Right renal pelvis (tissue), 4 donors: ENCODE results near the gene OOSP4B. TPM values are rescaled to one million over a fixed set of nuclear protein-coding genes. Genes with fewer than 3 reads are reported as not detected.
"Not testable (repeated sequence)": the region's sequence is repeated elsewhere in the genome, so short reads cannot be mapped to it uniquely, and the experiment has no call there.

Experiments
- DNase-seq, 4 donors: peaks; one replicate each; pipeline ENCODE4 v3.0.0-alpha.2; 2013; ENCODE audit warnings: low read depth in 4 of 4, low spot score in 3 of 4, missing footprints in 1 of 4
- polyA plus RNA-seq, 4 donors: library from polyadenylated mRNA; unstranded; fragments of 120-200 nt; gene quantifications; one replicate each; pipeline ENCODE4 v1.2.1, GENCODE V29; 2013; ENCODE audit not compliant: insufficient read length in 4 of 4

The OOSP4B gene
- polyA plus RNA-seq: not detected

GRCh38 chr11:60016881-60017280 is at the start of gene OOSP4B:
Gene OOSP4B (plus strand): TSS chr11:60017181.
- DNase-seq: no peak

- DNase-seq: no peak
These were observed 49.1 kb upstream of the OOSP4B start for GRCh38 chr11:59967677-59968394.

GRCh38 chr11:59968395-59968783 is 48.6 kb upstream of the OOSP4B start:
- no peak for DNase-seq

- DNase-seq: no peak
These were observed 43.9 kb upstream of the OOSP4B start for GRCh38 chr11:59973097-59973496.

GRCh38 chr11:59981106-59981770 is 35.7 kb upstream of the OOSP4B start:
- no peak for DNase-seq

GRCh38 chr11:59982037-59982436 is 34.9 kb upstream of the OOSP4B start:
- not testable (repeated sequence) for DNase-seq

- no peak for DNase-seq
These were observed 33.8 kb upstream of the OOSP4B start for GRCh38 chr11:59983212-59983611.

GRCh38 chr11:59984368-59984767 is 32.6 kb upstream of the OOSP4B start:
- no peak for DNase-seq

- no peak for DNase-seq
These were observed 26.6 kb upstream of the OOSP4B start for GRCh38 chr11:59990421-59990820.

GRCh38 chr11:59992425-59992824 is 24.6 kb upstream of the OOSP4B start:
- no peak for DNase-seq

- no peak for DNase-seq
These were observed 19.2 kb upstream of the OOSP4B start for GRCh38 chr11:59997800-59998199.

GRCh38 chr11:59999691-60000090 is 17.3 kb upstream of the OOSP4B start:
- DNase-seq: no peak

- DNase-seq: no peak
These were observed 13.3 kb upstream of the OOSP4B start for GRCh38 chr11:60003729-60004128.

GRCh38 chr11:60005360-60005759 is 11.6 kb upstream of the OOSP4B start:
- no peak for DNase-seq

GRCh38 chr11:60018058-60018457 is 1.1 kb downstream of the OOSP4B start:
- DNase-seq: no peak

- not testable (repeated sequence) for DNase-seq
These were observed 3.4 kb downstream of the OOSP4B start for GRCh38 chr11:60020376-60020775.

- no peak for DNase-seq
These were observed 12.1 kb downstream of the OOSP4B start for GRCh38 chr11:60029015-60029632.

GRCh38 chr11:60040109-60040508 is 23.1 kb downstream of the OOSP4B start, which contains the start of gene OOSP2:
Gene OOSP2 (plus strand): TSS chr11:60040409. CDS start chr11:60040460, 51 bp downstream.
- DNase-seq: no peak

- not testable (repeated sequence) for DNase-seq
These were observed 33.4 kb downstream of the OOSP4B start for GRCh38 chr11:60050422-60050821.

GRCh38 chr11:60050839-60051238 is 33.9 kb downstream of the OOSP4B start:
- not testable (repeated sequence) for DNase-seq

- DNase-seq: no peak
These were observed 39.5 kb downstream of the OOSP4B start, which contains the start of gene MS4A3 for GRCh38 chr11:60056349-60056969. Gene MS4A3 (plus strand): TSS chr11:60056665. CDS start chr11:60061161, 4,496 bp downstream.
